Measurements from ENCODE around the gene CNTN2. TPM values are rescaled to one million over a fixed set of nuclear protein-coding genes. Genes with fewer than 3 reads are reported as not detected.

CNTN2 gene
- total and polyA plus RNA-seq, 2 of the 8 experiments (the other 6 are each of a cell fraction or from before 2014, with no cell fraction given) = 1.2 to 3.9 TPM

GRCh38 chr1:205064741-205065316, 21.8 kb downstream of the CNTN2 start:
- Histone ChIP-seq H3K18ac (ENCODE audit: extremely low read depth, low read length) (no peak overlapping the region; the same call in 1 of the 2 replicates), H3K4me3 (ENCODE audit: extremely low read depth in 1 of 4, insufficient read depth in 2 of 4, low read depth in 3 of 4, low read length in 4 of 4) (no peak overlapping the region), H3K27me3 (replicated peaks in 1 of 4; ENCODE audit: control insufficient read depth in 3 of 4, extremely low read depth in 1 of 4, insufficient read depth in 3 of 4, low read length in 3 of 4) (no peaks in the 10 kb centered on the region), H2BK12ac (ENCODE audit: low read depth, low read length) (no peak overlapping the region), H3K79me1 (ENCODE audit: low read depth, low read length) (no peaks in the 10 kb centered on the region), H2AFZ (ENCODE audit: low read length) (no peak overlapping the region), H4K91ac (replicated peaks; ENCODE audit: insufficient read length, low read length) (no peak overlapping the region), H3K23ac (ENCODE audit: insufficient read length) (no peak overlapping the region), H2AK5ac (ENCODE audit: low read depth, low read length) (no peak overlapping the region), H2BK120ac (replicated peaks; ENCODE audit: low read depth, low read length) (no peak overlapping the region), H3K9me3 (ENCODE audit: insufficient read depth in 2 of 2, low read depth in 1 of 2, low read length in 1 of 2) (no peaks in the 10 kb centered on the region), H4K20me1 (replicated peaks in 1 of 2; ENCODE audit: control insufficient read depth in 1 of 2, insufficient read depth in 2 of 2, low read length in 2 of 2) (peaks cover 0 to 1% of the 10 kb centered on the region in 2 experiments), H3K56ac (replicated peaks; ENCODE audit: insufficient read length, low read depth, low read length) (no peak overlapping the region), H2BK5ac (ENCODE audit: low read depth, low read length) (no peak overlapping the region), H3K9ac (replicated peaks in 1 of 4; ENCODE audit: extremely low read depth in 1 of 4, low read depth in 3 of 4, low read length in 3 of 4) (no peak overlapping the region), H4K5ac (ENCODE audit: insufficient read length, low read depth, low read length) (no peak overlapping the region), H3K36me3 (ENCODE audit: control insufficient read depth in 2 of 4, insufficient read depth in 4 of 4, low read length in 3 of 4) (no peaks in the 10 kb centered on the region), H3K79me2 (ENCODE audit: control insufficient read depth in 1 of 2, insufficient read depth in 2 of 2, low read length in 2 of 2) (no peaks in the 10 kb centered on the region), H3K14ac (ENCODE audit: insufficient read length) (no peak overlapping the region), H2BK20ac (ENCODE audit: low read length) (no peak overlapping the region), H3K23me2 (ENCODE audit: low read depth, low read length) (no peaks in the 10 kb centered on the region), H3K4ac (replicated peaks; ENCODE audit: insufficient read length, low read depth, low read length) (no peak overlapping the region), H4K8ac (ENCODE audit: extremely low read depth, insufficient read depth, low read length) (peak overlapping the region; percentile 35), H2BK15ac (ENCODE audit: low read length) (no peak overlapping the region), H3K4me2 (ENCODE audit: insufficient read depth in 1 of 2, low read depth in 2 of 2, low read length in 2 of 2) (no peak overlapping the region), H3K4me1 (replicated peaks in 1 of 4; ENCODE audit: control insufficient read depth in 3 of 4, insufficient read depth in 4 of 4, low read length in 3 of 4) (peaks cover 0 to 4% (median 2%) of the 10 kb centered on the region in 4 experiments; a peak in 4 of 7 replicates), H3K27ac (ENCODE audit: low read depth, low read length) (no peak overlapping the region)
- DNase-seq (ENCODE audit: low read depth in 1 of 2, low spot score in 2 of 2) (no peak), FAIRE-seq (no peak)
- no peak for TF ChIP-seq POLR2A (IDR thresholded peaks at IDR 0.05; ENCODE audit: control extremely low read depth in 1 of 2, low read depth in 2 of 2, low read length in 2 of 2)
- no peak for TF ChIP-seq RAD21 (IDR thresholded peaks at IDR 0.05 in 1 of 2, conservative IDR thresholded peaks at IDR 0.05 in 1 of 2; ENCODE audit: low read depth in 2 of 2, low read length in 2 of 2)
- no peak for TF ChIP-seq CBX8 (IDR thresholded peaks at IDR 0.05; ENCODE audit: borderline replicate concordance, low read depth, low read length)
- no peak for TF ChIP-seq TAF7 (optimal IDR thresholded peaks at IDR 0.05; ENCODE audit: borderline replicate concordance, low read depth, low read length)
- TF ChIP-seq TBP (IDR thresholded peaks at IDR 0.05; ENCODE audit: low read depth, low read length) = no peak
- no peak for TF ChIP-seq NRF1 (IDR thresholded peaks at IDR 0.05; ENCODE audit: low read depth, low read length)
- TF ChIP-seq RNF2 (IDR thresholded peaks at IDR 0.05; ENCODE audit: borderline replicate concordance, low read depth, low read length, missing control alignments, poor library complexity, severe bottlenecking) = no peak
- no peak for TF ChIP-seq TCF12 (IDR thresholded peaks at IDR 0.05; ENCODE audit: low read depth, low read length)
- 87% methylated on average over 9 of the region's 9 CpGs; no CpG with 5 or more reads in 1 of the 2 experiments for WGBS, 2 experiments (ENCODE audit: extremely low coverage in 1 of 2, insufficient coverage in 1 of 2, insufficient read length in 1 of 2, insufficient replicate concordance in 2 of 2, low coverage in 1 of 2, low lambda C conversion rate in 2 of 2, missing lambda C conversion rate in 1 of 2)
- CTCF ChIA-PET (ENCODE audit: partially characterized antibody) = interaction anchor here (1.0 to 38.9 kb wide), 6 partner anchors 9 to 77 kb away, joined by 3 to 1336 read pairs (median 6); no protein-coding TSS in a partner anchor
- POLR2A ChIA-PET (ENCODE audit: partially characterized antibody) = no interaction called here

Data from H1 (cell line).